Neural cell (in vitro differentiated cells): ENCODE data around the gene RTN4R. TPM values are rescaled to one million over a fixed set of nuclear protein-coding genes. Genes with fewer than 3 reads are reported as not detected.

Experiments used
- H2AFZ ChIP-seq: fragments of 200-600, 300-800 bp; sonication (generic), shearing (Covaris generic); 2 replicates; pipeline ENCODE4 v1.6.0; 2014; ENCODE audit warnings: low read depth, mild to moderate bottlenecking, antibody characterized with exemption, low read length, moderate library complexity
- H3F3A ChIP-seq: fragments of 200-600 bp; shearing (Covaris generic); 2 replicates; pipeline ENCODE4 v1.6.1; 2016; ENCODE audit warnings: mild to moderate bottlenecking, moderate library complexity, mixed read lengths, antibody characterized with exemption, low read length; ENCODE audit not compliant: insufficient read depth, poor library complexity, severe bottlenecking
- H3K27ac ChIP-seq: fragments of 200-600, 300-800 bp; sonication (generic), shearing (Covaris generic); 2 replicates; pipeline ENCODE4 v1.5.1; 2014; ENCODE audit warnings: mild to moderate bottlenecking, low read length, moderate library complexity
- H3K27me3 ChIP-seq: fragments of 300-800, 200-600 bp; sonication (generic), shearing (Covaris generic); 2 replicates; pipeline ENCODE4 v1.6.0; 2014; ENCODE audit warnings: mild to moderate bottlenecking, low read depth, low read length, moderate library complexity; ENCODE audit not compliant: insufficient read depth
- H3K36me3 ChIP-seq: fragments of 300-800, 200-600 bp; sonication (generic), shearing (Covaris generic); 2 replicates; pipeline ENCODE4 v1.5.1; 2014; ENCODE audit warnings: mild to moderate bottlenecking, antibody characterized with exemption, low read length, moderate library complexity; ENCODE audit not compliant: insufficient read depth
- H3K4me2 ChIP-seq: fragments of 300-800, 200-600 bp; sonication (generic), shearing (Covaris generic); 2 replicates; pipeline ENCODE4 v1.6.0; 2014; ENCODE audit warnings: mild to moderate bottlenecking, low read length
- H3K4me3 ChIP-seq: fragments of 300-800, 200-600 bp; sonication (generic), shearing (Covaris generic); 2 replicates; pipeline ENCODE4 v1.5.1; 2014; ENCODE audit warnings: mild to moderate bottlenecking, low read length, moderate library complexity
- H3K79me2 ChIP-seq: fragments of 200-600 bp; shearing (Covaris generic); replicated peaks from 2 replicates; pipeline ENCODE4 v1.6.0; 2014; ENCODE audit warnings: mild to moderate bottlenecking, low read length, moderate library complexity; ENCODE audit not compliant: insufficient read depth
- H3K9ac ChIP-seq: fragments of 300-800, 200-600 bp; sonication (generic), shearing (Covaris generic); 2 replicates; pipeline ENCODE4 v1.6.1; 2016; ENCODE audit warnings: mild to moderate bottlenecking, low read length, mixed read lengths
- H3K9me2 ChIP-seq: fragments of 200-600 bp; shearing (Covaris generic); 2 replicates; pipeline ENCODE4 v1.6.1; 2016; ENCODE audit warnings: mild to moderate bottlenecking, low read length, mixed read lengths; ENCODE audit not compliant: insufficient read depth
- H3K9me3 ChIP-seq: fragments of 200-600, 300-800 bp; sonication (generic), shearing (Covaris generic); 2 replicates; pipeline ENCODE4 v1.6.1; 2016; ENCODE audit warnings: mild to moderate bottlenecking, mixed run types, low read length, moderate library complexity, mixed read lengths
- H4K20me1 ChIP-seq: fragments of 200-600 bp; shearing (Covaris generic); 2 replicates; pipeline ENCODE4 v1.6.1; 2016; ENCODE audit warnings: mild to moderate bottlenecking, mixed run types; ENCODE audit not compliant: insufficient read depth
- EP300 ChIP-seq: fragments of 450-650 bp; conservative IDR thresholded peaks from 2 replicates; pipeline ENCODE4 v1.6.1; 2014; ENCODE audit warnings: antibody characterized with exemption, mild to moderate bottlenecking, moderate library complexity; ENCODE audit not compliant: poor library complexity, severe bottlenecking
- EZH2 ChIP-seq: fragments of 200-600, 300-800 bp; shearing (Covaris generic), sonication (generic); IDR thresholded peaks from 2 replicates; pipeline ENCODE4 v1.6.1; 2014; ENCODE audit warnings: antibody characterized with exemption, low read length, borderline replicate concordance, mild to moderate bottlenecking; ENCODE audit not compliant: insufficient read depth, poor library complexity, severe bottlenecking
- MXI1 ChIP-seq: fragments of 450-650 bp; conservative IDR thresholded peaks from 2 replicates; pipeline ENCODE4 v1.6.1; 2014; ENCODE audit warnings: antibody characterized with exemption, mild to moderate bottlenecking; ENCODE audit not compliant: poor library complexity, severe bottlenecking
- POLR2AphosphoS5 ChIP-seq: IDR thresholded peaks from 2 replicates; pipeline ENCODE4 v1.6.1; 2012
- RAD21 ChIP-seq: fragments of 450-650 bp; conservative IDR thresholded peaks from 2 replicates; pipeline ENCODE4 v1.6.1; 2014; ENCODE audit warnings: antibody characterized with exemption, mild to moderate bottlenecking, moderate library complexity
- REST ChIP-seq: IDR thresholded peaks from 2 replicates; pipeline ENCODE4 v1.6.1; 2012; ENCODE audit warnings: borderline replicate concordance
- SMC3 ChIP-seq: fragments of 450-650 bp; conservative IDR thresholded peaks from 2 replicates; pipeline ENCODE4 v1.6.1; 2014; ENCODE audit warnings: antibody characterized with exemption, mild to moderate bottlenecking, moderate library complexity; ENCODE audit not compliant: poor library complexity
- TAF1 ChIP-seq: IDR thresholded peaks from 2 replicates; pipeline ENCODE4 v1.6.1; 2012; ENCODE audit warnings: low read depth
- polyA plus RNA-seq: library from polyadenylated mRNA; depleted of rRNA; stranded (reverse); fragments of >200 nt; gene quantifications from 2 replicates; pipeline ENCODE4 v1.2.3, GENCODE V29; 2014
- TF ChIP-seq, protein P1 (sequence below): fragments of 450-650 bp; IDR thresholded peaks from 2 replicates; pipeline ENCODE4 v1.5.1; 2014; ENCODE audit warnings: antibody characterized with exemption, mild to moderate bottlenecking, moderate library complexity; ENCODE audit not compliant: poor library complexity, severe bottlenecking

RTN4R gene
- polyA plus RNA-seq, 1 donor from 2014 or later = 13.6 TPM

GRCh38 chr22:20302438-20303228 lies 34.5 kb upstream of the RTN4R start:
- H3F3A ChIP-seq = no peaks in the 10 kb centered on the region
- no peaks in the 10 kb centered on the region for H4K20me1 ChIP-seq
- no peaks in the 10 kb centered on the region for H3K9me3 ChIP-seq
- H3K27ac ChIP-seq = no peak overlapping the region
- no peak overlapping the region for H3K4me3 ChIP-seq
- H3K36me3 ChIP-seq = no peaks in the 10 kb centered on the region
- H2AFZ ChIP-seq = no peak overlapping the region
- H3K9me2 ChIP-seq = no peaks in the 10 kb centered on the region
- H3K9ac ChIP-seq = no peak overlapping the region
- no peaks in the 10 kb centered on the region for H3K79me2 ChIP-seq
- TF ChIP-seq POLR2AphosphoS5 = no peak
- TF ChIP-seq MXI1 = no peak
- no peak for TF ChIP-seq TAF1
- TF ChIP-seq, protein P1, sequence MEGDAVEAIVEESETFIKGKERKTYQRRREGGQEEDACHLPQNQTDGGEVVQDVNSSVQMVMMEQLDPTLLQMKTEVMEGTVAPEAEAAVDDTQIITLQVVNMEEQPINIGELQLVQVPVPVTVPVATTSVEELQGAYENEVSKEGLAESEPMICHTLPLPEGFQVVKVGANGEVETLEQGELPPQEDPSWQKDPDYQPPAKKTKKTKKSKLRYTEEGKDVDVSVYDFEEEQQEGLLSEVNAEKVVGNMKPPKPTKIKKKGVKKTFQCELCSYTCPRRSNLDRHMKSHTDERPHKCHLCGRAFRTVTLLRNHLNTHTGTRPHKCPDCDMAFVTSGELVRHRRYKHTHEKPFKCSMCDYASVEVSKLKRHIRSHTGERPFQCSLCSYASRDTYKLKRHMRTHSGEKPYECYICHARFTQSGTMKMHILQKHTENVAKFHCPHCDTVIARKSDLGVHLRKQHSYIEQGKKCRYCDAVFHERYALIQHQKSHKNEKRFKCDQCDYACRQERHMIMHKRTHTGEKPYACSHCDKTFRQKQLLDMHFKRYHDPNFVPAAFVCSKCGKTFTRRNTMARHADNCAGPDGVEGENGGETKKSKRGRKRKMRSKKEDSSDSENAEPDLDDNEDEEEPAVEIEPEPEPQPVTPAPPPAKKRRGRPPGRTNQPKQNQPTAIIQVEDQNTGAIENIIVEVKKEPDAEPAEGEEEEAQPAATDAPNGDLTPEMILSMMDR = no peak
- TF ChIP-seq RAD21 = no peak
- no peak for TF ChIP-seq EZH2
- no peak for TF ChIP-seq SMC3
- no peak for TF ChIP-seq EP300
- no peak for TF ChIP-seq REST
- H3K4me2 ChIP-seq = no peak overlapping the region
- H3K27me3 ChIP-seq = peaks cover 36% of the 10 kb centered on the region

DNA sequence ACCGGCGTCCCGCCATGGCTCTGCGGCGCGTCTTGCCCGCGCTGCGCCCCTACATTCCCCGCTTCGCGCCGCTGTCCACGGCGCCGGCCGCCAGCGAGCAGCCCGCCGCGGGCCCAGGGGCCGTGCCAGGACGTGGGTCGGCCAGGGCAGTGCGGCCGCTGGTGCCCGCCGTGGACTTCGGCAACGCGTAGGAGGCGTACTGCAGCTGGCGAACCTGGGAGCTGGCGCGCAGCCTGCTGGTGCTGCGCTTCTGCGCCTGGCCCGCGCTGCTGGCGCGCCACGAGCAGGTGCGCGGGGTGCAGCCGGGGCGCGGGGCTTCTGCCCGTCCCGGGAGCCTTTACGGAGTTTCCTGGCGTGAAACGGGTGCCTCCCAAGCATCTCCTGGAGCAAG lies 31.6 kb upstream of the RTN4R start:
- Histone ChIP-seq H3K9ac (no peak overlapping the region), H3K4me3 (peak overlapping the region; percentile 63), H4K20me1 (no peaks in the 10 kb centered on the region), H3K36me3 (no peaks in the 10 kb centered on the region), H3K27ac (no peak overlapping the region), H3K4me2 (no peak overlapping the region), H3K9me2 (no peaks in the 10 kb centered on the region), H3F3A (no peaks in the 10 kb centered on the region), H3K27me3 (peaks cover 36% of the 10 kb centered on the region), H3K79me2 (no peaks in the 10 kb centered on the region), H3K9me3 (no peaks in the 10 kb centered on the region), H2AFZ (no peak overlapping the region)
- TF ChIP-seq TAF1 = no peak
- TF ChIP-seq RAD21 = peak; percentile 10
- no peak for TF ChIP-seq SMC3
- no peak for TF ChIP-seq EP300
- peak; percentile 50 for TF ChIP-seq MXI1
- TF ChIP-seq EZH2 = no peak
- no peak for TF ChIP-seq POLR2AphosphoS5
- TF ChIP-seq, protein P1 = peak; percentile 37
- no peak for TF ChIP-seq REST
